T-helper 1 cell treated with Interleukin-12 subunit alpha and Interleukin-12 subunit beta and Interleukin-4 antibody, amounts not matched to agents 30 μg/mL and 1 μg/mL, for 36 hours (primary cell): ENCODE results near the gene ZNF784.
A peak's percentile ranks its signal among the peaks of the same experiment; 100 is the strongest.

ENCODE experiments used
- H3K27ac Mint-ChIP-seq: one replicate; pipeline ENCODE4 v1.8.0; 2021; ENCODE audit warnings: mild to moderate bottlenecking, mixed read lengths
- H3K27me3 Mint-ChIP-seq: one replicate; pipeline ENCODE4 v1.8.0; 2021; ENCODE audit warnings: low read depth, mixed read lengths
- H3K36me3 Mint-ChIP-seq: one replicate; pipeline ENCODE4 v1.8.0; 2021; ENCODE audit warnings: low read depth, mixed read lengths
- H3K4me1 Mint-ChIP-seq: one replicate; pipeline ENCODE4 v1.8.0; 2021; ENCODE audit warnings: low read depth, mixed read lengths
- H3K4me3 Mint-ChIP-seq: one replicate; pipeline ENCODE4 v1.8.0; 2021; ENCODE audit warnings: mild to moderate bottlenecking, moderate library complexity, mixed read lengths
- H3K9me3 Mint-ChIP-seq: one replicate; pipeline ENCODE4 v1.8.0; 2021; ENCODE audit warnings: mixed read lengths

The ZNF784 gene

DNA sequence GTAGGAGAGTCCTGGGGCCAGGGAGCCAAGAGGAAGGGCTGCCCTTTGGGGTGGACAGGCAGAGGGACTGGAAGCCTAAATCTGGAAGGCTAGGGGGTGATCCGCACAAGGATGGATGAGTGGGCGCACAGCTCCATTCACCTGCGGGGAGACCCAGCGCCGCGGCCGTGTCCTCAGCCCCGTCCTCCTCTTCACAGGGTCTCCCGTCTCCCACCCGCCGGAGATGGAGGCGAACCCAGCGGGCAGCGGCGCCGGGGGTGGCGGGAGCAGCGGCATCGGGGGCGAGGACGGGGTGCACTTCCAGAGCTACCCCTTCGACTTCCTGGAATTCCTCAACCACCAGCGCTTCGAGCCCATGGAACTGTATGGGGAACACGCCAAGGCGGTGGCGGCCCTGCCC lies 11.0 kb downstream of the ZNF784 start:
- no peak overlapping the region for H3K4me3 Mint-ChIP-seq
- no peaks in the 10 kb centered on the region for H3K9me3 Mint-ChIP-seq
- peaks cover 9% of the 10 kb centered on the region for H3K4me1 Mint-ChIP-seq
- H3K27ac Mint-ChIP-seq = no peak overlapping the region
- H3K27me3 Mint-ChIP-seq = no peaks in the 10 kb centered on the region
- peaks cover 22% of the 10 kb centered on the region for H3K36me3 Mint-ChIP-seq

DNA sequence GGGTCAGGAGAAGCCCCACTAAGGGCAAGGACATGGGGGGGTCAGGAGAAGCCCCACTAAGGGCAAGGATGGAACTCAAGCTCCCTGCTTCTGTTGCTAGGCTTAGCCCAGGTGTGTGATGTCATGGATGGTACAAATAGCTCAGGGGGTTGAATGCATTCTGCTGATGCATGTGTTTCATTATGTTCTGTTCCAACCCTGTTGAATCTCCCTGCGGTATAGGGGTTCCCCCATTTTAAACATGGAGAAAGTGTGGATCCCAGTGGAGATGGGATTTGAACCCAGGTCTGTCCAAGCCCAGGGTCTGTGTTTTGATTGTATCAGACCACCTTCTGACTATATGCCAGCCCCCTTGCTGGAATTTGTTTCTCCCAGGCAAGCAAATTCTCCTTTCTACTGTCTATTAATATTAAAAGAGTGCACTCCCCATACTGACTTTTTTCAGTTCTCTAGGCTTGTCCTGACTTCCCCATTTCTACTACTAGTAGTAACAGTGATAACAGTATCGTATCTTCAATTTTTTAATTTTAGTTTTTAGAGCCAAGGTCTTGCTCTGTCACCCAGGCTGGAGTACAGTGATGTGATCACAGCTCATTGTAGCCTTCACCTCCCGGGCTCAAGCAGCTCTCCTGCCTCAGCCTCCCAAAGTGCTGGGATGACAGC lies 12.3 kb downstream of the ZNF784 start:
- Mint-ChIP-seq H3K36me3 (peaks cover 20% of the 10 kb centered on the region), H3K9me3 (no peaks in the 10 kb centered on the region), H3K27ac (no peak overlapping the region), H3K4me3 (no peak overlapping the region), H3K27me3 (no peaks in the 10 kb centered on the region), H3K4me1 (peaks cover 13% of the 10 kb centered on the region)

DNA sequence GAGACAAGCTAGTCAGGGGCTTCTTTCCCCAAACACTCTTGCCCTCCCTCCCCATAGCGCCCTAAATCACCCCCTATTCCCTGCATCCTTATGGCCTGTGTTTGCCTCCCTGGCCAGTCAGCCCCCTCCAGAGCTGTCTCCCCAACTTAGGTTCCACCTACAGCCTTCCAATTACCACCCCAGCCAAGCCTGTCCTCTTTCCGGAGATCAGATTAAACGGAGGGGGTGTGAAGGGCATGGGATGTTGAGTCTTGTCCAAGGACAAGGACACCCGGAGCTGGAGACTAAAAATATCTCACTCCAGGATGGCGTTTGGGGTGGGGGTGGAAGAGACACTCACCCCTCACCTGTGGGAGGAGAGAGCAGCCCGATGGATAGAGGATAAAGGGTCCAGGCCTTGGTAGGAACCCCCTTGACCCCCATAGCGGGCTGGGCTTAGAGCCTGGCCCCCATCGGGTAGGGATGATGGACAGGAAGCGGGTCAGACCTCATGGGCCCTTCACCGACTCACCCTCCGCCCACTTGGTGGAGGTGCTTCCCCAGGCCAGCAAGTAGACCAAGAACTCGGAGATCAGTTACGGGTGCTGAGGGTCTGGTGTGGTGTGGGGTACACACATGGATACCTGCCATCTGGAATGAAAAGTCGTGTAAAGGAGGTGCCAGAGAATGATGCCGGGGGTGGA lies 12.9 kb downstream of the ZNF784 start:
- Mint-ChIP-seq H3K27ac (no peak overlapping the region), H3K4me3 (no peak overlapping the region), H3K4me1 (peaks cover 20% of the 10 kb centered on the region), H3K27me3 (no peaks in the 10 kb centered on the region), H3K9me3 (no peaks in the 10 kb centered on the region), H3K36me3 (peaks cover 18% of the 10 kb centered on the region)

DNA sequence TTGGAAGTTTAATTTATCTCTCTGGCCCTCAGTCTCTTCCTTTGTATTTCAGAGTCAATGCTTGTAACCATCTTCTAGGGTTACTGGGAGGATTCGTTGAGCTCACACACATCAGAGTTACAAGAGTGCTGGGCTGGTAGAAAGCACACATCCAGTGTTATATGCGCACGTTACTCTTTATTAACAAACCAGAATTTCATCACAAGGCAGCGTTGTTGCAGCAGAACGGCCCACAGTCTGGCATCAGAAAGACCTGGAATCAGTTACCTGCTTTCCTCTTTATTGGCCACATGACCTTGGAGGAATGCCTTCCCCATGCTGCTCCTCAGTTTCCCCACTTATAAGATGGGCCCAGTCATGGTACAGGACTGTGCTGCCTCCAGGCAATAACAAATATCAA lies 15.0 kb downstream of the ZNF784 start:
- Mint-ChIP-seq H3K4me3 (no peak overlapping the region), H3K36me3 (peaks cover 18% of the 10 kb centered on the region), H3K4me1 (peaks cover 32% of the 10 kb centered on the region), H3K9me3 (no peaks in the 10 kb centered on the region), H3K27ac (no peak overlapping the region), H3K27me3 (no peaks in the 10 kb centered on the region)

DNA sequence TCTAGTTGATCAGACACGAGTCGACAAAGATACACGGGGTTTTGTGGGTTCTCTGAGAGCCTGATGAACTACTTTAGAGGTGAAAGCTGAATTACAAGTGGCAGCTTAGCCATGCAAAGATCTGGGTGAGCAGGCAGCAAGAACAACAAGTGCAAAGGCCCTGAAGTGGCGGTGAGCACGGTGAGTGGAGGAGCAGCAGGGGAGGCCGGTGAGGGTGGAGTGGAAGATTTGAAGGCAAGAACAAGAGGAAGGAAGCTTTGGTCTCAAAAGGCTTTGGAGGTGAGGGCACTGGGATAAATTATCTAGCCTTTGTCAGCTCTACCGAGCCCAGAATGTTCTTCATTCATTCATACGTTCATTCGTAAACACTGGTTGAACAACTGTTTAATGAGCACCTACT lies 17.5 kb downstream of the ZNF784 start:
- H3K36me3 Mint-ChIP-seq = peaks cover 14% of the 10 kb centered on the region
- no peaks in the 10 kb centered on the region for H3K9me3 Mint-ChIP-seq
- H3K4me1 Mint-ChIP-seq = peaks cover 29% of the 10 kb centered on the region
- H3K27me3 Mint-ChIP-seq = no peaks in the 10 kb centered on the region
- H3K4me3 Mint-ChIP-seq = peak overlapping the region; percentile 99
- H3K27ac Mint-ChIP-seq = peak overlapping the region; percentile 97

DNA sequence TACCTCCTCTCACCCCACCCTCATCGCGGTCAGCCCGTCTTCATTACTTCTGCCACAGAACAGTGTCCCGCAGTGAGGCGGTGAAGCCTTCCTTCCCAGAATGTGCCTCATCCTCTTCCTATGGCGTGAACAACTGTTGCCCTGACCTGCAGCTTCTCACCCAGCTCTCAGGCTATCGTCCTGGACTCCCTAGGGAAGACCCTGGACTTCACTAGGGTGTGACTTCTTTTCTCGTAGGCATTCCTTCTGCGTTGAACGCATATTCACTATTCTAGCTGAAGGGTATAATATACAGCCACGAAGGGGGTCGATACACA lies 17.9 kb downstream of the ZNF784 start:
- peak overlapping the region; percentile 99 for H3K4me3 Mint-ChIP-seq
- H3K4me1 Mint-ChIP-seq = peaks cover 31% of the 10 kb centered on the region
- no peaks in the 10 kb centered on the region for H3K9me3 Mint-ChIP-seq
- peak overlapping the region; percentile 97 for H3K27ac Mint-ChIP-seq
- no peaks in the 10 kb centered on the region for H3K27me3 Mint-ChIP-seq
- H3K36me3 Mint-ChIP-seq = peaks cover 14% of the 10 kb centered on the region

DNA sequence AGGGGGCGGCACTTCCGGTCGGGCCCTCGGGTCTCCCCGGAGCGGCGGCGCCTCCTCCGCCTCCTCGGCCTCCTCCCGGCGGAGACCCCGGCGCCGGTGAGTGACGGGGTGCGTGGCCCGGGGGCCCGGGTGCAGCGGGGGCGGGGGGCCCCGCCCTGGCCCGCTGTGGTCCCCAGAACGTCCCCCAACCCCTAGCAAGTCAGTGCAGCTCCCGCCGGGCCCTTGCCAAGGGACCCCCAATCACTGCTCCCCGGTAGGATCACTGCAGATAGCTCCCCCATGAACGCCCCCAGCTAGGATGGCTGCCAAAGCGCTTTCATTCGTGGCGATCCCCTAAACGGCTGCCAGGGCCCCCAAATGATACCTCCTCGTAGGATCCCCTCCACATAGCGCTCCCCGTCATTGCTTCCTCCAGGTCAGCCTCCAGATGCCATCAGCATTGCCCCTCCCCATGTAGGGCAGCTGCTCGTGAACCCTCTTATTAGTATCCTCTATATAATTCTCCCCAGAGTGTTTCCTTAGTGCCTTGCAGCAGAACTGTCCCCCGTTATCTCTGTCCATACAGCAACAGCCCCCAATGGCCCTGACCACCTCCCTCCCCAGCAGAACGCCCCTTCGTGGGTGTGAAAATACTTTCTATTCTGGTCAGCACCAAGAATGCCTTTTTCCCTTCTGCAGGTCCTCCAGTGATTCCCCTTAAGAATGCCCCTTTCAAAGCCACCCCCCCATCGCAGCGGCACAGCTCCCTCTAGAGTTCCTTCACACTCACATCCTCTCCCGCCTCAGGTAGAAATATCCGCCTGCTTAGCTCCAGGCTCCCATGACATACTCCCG lies 18.5 kb downstream of the ZNF784 start, which contains the start of gene ZNF865:
TSS of gene ZNF865 (plus strand) at position 11 of the 834 bp plus-strand sequence. CDS start 7,972 bp downstream, outside the sequence.
- Mint-ChIP-seq H3K9me3 (no peaks in the 10 kb centered on the region), H3K4me3 (peak within 1 kb of the TSS; percentile 99), H3K27me3 (no peaks in the 10 kb centered on the region), H3K4me1 (peaks cover 36% of the 10 kb centered on the region), H3K36me3 (peaks cover 14% of the 10 kb centered on the region), H3K27ac (peak within 1 kb of the TSS; percentile 97)

DNA sequence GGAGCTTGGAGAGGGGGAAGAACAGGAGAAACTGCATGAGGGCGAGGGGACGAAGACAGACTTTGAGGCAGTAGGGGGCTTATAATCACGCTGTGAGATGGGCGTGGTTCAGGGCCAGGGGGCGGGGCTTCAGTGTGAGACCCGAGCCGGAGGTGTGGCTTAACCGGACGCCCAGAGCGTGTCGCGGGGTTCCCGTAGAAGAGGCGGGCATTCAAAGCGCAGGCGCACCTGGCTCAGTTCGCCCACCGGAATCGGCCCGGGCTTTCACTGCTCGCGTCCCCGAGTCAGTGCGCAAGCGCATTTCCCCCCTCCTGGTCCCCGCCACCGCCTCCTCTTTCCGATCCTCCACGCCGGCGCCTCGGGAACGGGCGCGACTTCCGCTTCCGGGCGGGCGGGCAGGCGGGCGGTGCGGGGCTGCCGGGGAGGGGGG lies 19.1 kb downstream of the ZNF784 start:
- Mint-ChIP-seq H3K36me3 (peaks cover 14% of the 10 kb centered on the region), H3K4me1 (peaks cover 35% of the 10 kb centered on the region), H3K4me3 (peak overlapping the region; percentile 93), H3K9me3 (no peaks in the 10 kb centered on the region), H3K27ac (peak overlapping the region; percentile 97), H3K27me3 (no peaks in the 10 kb centered on the region)

DNA sequence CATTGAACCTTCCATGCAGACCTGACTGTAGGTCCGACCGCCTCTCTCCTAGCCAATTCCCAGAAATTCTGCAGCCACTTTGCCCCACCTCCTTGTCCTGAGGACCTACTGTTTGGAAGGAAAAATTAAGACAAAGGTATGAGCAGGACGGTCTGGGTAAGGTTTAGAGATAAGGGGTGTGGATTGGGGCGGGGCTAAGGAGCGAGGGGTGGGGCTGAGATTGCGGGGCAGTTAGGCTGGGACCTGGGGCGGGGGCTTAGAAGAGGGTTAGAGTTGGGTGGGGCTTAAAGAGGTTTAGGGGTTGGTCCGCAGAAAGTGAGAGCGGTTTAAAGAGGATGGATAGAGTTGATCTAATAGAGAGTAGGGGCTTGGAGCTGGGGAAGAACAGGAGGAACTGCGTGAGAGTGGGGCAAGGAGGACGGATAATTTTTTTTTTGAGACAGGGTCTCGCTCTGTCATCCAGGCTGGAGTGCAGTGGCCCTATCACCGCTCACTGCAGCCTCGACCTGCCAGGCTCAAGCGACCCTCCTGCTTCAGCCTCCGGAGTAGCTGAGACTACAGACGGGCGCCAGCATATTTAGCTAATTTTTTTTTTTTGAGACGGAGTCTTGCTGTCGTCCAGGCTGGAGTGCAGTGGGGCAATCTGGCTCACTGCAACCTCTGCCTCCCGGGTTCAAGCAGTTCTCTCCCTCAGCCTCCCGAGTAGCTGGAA lies 20.6 kb downstream of the ZNF784 start:
- H3K4me3 Mint-ChIP-seq = peak overlapping the region; percentile 36
- no peaks in the 10 kb centered on the region for H3K27me3 Mint-ChIP-seq
- peaks cover 36% of the 10 kb centered on the region for H3K4me1 Mint-ChIP-seq
- peak overlapping the region; percentile 15 for H3K27ac Mint-ChIP-seq
- H3K36me3 Mint-ChIP-seq = peaks cover 8% of the 10 kb centered on the region
- no peaks in the 10 kb centered on the region for H3K9me3 Mint-ChIP-seq

DNA sequence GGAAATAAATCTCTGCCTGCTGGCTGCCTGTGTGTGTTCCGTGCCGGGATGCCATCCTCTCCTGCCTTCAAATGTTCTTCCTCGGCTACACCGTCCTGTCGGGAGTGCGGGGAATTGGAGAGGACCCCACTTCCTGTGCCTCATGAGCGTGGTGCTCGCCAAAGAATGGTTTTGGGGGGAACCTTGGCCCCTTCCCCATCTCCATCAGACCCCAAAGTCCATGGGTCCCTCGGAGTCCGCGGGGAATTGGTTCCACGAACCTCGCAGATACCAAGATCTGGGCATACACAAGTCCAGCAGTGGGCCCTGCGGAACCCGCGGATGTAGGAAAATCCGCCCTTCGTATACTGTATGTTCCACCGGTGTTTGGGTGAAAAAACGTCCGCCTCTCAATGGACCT lies 21.3 kb downstream of the ZNF784 start:
- H3K27ac Mint-ChIP-seq = no peak overlapping the region
- H3K9me3 Mint-ChIP-seq = no peaks in the 10 kb centered on the region
- peak overlapping the region; percentile 36 for H3K4me3 Mint-ChIP-seq
- no peaks in the 10 kb centered on the region for H3K27me3 Mint-ChIP-seq
- peaks cover 9% of the 10 kb centered on the region for H3K36me3 Mint-ChIP-seq
- peaks cover 39% of the 10 kb centered on the region for H3K4me1 Mint-ChIP-seq

DNA sequence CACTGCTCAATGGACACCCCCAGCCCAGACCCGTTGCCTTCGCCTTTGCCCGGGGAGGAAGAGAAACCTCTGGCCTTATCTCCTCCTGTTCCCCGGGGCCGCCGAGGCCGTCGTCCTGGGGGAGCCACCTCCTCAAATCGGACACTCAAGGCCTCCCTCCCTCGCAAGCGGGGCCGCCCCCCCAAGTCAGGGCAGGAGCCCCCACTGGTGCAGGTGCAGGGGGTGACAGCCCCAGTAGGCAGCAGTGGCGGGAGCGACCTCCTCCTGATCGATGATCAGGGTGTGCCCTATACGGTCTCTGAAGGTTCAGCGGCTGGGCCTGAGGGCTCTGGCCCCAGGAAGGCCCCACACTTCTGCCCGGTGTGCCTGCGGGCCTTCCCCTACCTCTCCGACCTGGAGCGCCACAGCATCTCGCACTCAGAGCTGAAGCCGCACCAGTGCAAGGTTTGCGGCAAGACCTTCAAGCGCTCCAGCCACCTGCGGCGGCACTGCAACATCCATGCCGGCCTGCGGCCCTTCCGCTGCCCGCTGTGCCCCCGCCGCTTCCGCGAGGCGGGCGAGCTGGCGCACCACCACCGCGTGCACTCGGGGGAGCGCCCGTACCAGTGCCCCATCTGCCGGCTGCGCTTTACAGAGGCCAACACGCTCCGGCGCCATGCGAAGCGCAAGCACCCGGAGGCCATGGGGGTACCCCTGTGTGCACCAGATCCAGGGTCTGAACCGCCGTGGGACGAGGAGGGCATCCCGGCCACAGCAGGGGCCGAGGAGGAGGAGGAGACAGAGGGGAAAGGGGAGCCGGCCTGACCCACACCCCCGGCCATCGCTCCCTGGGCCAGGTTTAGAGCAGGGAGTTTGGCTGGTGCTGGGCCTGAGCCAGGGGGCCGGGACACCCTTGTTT lies 22.0 kb downstream of the ZNF784 start:
- peak overlapping the region; percentile 87 for H3K4me3 Mint-ChIP-seq
- no peaks in the 10 kb centered on the region for H3K9me3 Mint-ChIP-seq
- H3K27me3 Mint-ChIP-seq = no peaks in the 10 kb centered on the region
- peaks cover 9% of the 10 kb centered on the region for H3K36me3 Mint-ChIP-seq
- H3K4me1 Mint-ChIP-seq = peaks cover 35% of the 10 kb centered on the region
- H3K27ac Mint-ChIP-seq = no peak overlapping the region

DNA sequence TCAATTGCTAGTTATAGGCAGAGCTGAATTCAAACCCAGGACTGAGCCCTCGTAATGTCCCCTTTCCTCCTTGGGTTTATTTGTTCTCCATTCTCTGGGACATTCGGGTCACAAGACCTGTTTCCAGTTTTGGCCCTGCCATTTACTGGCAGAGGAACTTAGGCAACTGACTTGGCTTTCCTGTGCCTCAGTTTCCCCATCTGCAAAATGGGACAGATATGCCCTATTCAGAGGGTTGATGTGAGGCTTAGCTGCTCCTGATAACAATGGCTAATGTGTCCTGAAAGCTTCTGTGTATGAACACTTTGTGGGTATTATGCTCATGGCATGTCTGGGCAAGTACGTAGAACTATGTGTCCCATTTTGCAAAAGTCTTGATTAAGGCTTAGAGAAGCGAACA lies 23.3 kb downstream of the ZNF784 start:
- Mint-ChIP-seq H3K9me3 (no peaks in the 10 kb centered on the region), H3K4me1 (peaks cover 24% of the 10 kb centered on the region), H3K36me3 (peaks cover 12% of the 10 kb centered on the region), H3K27ac (peak overlapping the region; percentile 85), H3K4me3 (peak overlapping the region; percentile 87), H3K27me3 (no peaks in the 10 kb centered on the region)

DNA sequence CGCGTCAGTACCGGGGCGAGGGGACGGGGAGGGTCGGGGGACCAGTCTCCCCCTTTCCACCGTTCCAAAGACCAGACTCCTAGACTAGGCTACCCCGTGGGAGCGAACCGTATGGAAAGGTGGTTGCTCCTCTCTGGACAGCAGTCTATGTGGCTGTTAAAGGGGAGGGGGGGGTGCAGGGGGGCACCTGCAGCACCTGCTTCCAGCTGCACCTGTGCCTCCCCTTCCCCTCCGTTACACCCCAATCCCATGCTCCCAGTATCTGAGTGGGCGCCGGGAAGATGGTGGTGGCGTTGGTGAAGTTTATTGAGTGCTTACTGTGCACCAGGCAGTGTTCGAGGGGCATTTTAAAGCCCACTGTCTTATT lies 23.7 kb downstream of the ZNF784 start:
- Mint-ChIP-seq H3K27ac (peak overlapping the region; percentile 85), H3K36me3 (peaks cover 16% of the 10 kb centered on the region), H3K4me1 (peaks cover 21% of the 10 kb centered on the region), H3K9me3 (no peaks in the 10 kb centered on the region), H3K4me3 (peak overlapping the region; percentile 87), H3K27me3 (no peaks in the 10 kb centered on the region)
